ENCODE measurements around the gene PFDN2.

The PFDN2 gene

GRCh38 chr1:161117759-161118581 is at the start of gene PFDN2, which contains the start of gene NIT1:
Gene PFDN2 (minus strand): TSS chr1:161118037. CDS start chr1:161118026, 11 bp downstream.
Gene NIT1 (plus strand): TSS chr1:161118105. CDS start chr1:161118177, 72 bp downstream.
- Histone ChIP-seq H3K4me1 (ENCODE audit: control insufficient read depth, insufficient read depth, low read length) (peaks cover 9% of the 10 kb centered on the region), H3K27ac (ENCODE audit: extremely low read depth, low read depth, low read length) (peak within 1 kb of the TSS; percentile 60), H3K4me3 (ENCODE audit: low read depth, low read length) (peak within 1 kb of the TSS; percentile 89), H3K9me3 (ENCODE audit: control insufficient read depth, insufficient read depth, low read depth, low read length) (no peaks in the 10 kb centered on the region), H3K36me3 (ENCODE audit: control insufficient read depth in 2 of 2, insufficient read depth in 1 of 2, low read length in 2 of 2) (peaks cover 12 to 45% of the 10 kb centered on the region in 2 experiments)
- POLR2A ChIA-PET, result interaction anchor here (0.6 to 1.7 kb wide), 15 partner anchors 9 to 127 kb away, joined by 3 to 28 read pairs (median 4); partner anchors contain the start of genes DEDD, F11R, KLHDC9 and UFC1
- CTCF ChIA-PET, result interaction anchor here (0.6 to 1.4 kb wide), 8 partner anchors 12 to 916 kb away, joined by 3 to 5 read pairs (median 3); partner anchors contain the start of gene UFC1
- TF ChIP-seq SP7 (tag by site-specific recombination; IDR thresholded peaks at IDR 0.05) (peak; percentile 79), ZXDB (tag by site-specific recombination; IDR thresholded peaks at IDR 0.05) (peak; percentile 83), ZIC2 (tag by site-specific recombination; IDR thresholded peaks at IDR 0.05) (peak; percentile 93), ZBTB17 (tag by site-specific recombination; IDR thresholded peaks at IDR 0.05) (peak; percentile 76), KLF9 (tag by site-specific recombination; IDR thresholded peaks at IDR 0.05; ENCODE audit: low read depth) (peak; percentile 96), ZNF391 (tag by site-specific recombination; IDR thresholded peaks at IDR 0.05; ENCODE audit: borderline replicate concordance, low read depth) (peak; percentile 90; the same call in 1 of the 2 replicates), ZNF610 (tag by site-specific recombination; IDR thresholded peaks at IDR 0.05; ENCODE audit: borderline replicate concordance) (peak; percentile 98), ZNF704 (tag by site-specific recombination; IDR thresholded peaks at IDR 0.05) (peak; percentile 89), ZNF692 (tag by site-specific recombination; IDR thresholded peaks at IDR 0.05) (peak; percentile 66), ZNF776 (tag by site-specific recombination; IDR thresholded peaks at IDR 0.05; ENCODE audit: borderline replicate concordance) (no peak), ZNF155 (tag by site-specific recombination; IDR thresholded peaks at IDR 0.05) (no peak), ZFP41 (tag by site-specific recombination; IDR thresholded peaks at IDR 0.05; ENCODE audit: borderline replicate concordance) (no peak), SP2 (tag by site-specific recombination; IDR thresholded peaks at IDR 0.05) (peak; percentile 97), ZNF837 (tag by site-specific recombination; IDR thresholded peaks at IDR 0.05) (no peak), CTCF (tag by site-specific recombination; IDR thresholded peaks at IDR 0.05) (peak; percentile 77), ZNF423 (tag by site-specific recombination; IDR thresholded peaks at IDR 0.05) (peak; percentile 65; the same call in 1 of the 2 replicates), ZSCAN16 (tag by site-specific recombination; IDR thresholded peaks at IDR 0.05) (peak; percentile 59; the same call in 1 of the 2 replicates), ZNF324 (tag by site-specific recombination; IDR thresholded peaks at IDR 0.05) (peak; percentile 82; the same call in 1 of the 2 replicates), ZNF341 (tag by site-specific recombination; IDR thresholded peaks at IDR 0.05; ENCODE audit: low read depth) (peak; percentile 94), ZNF654 (tag by site-specific recombination; IDR thresholded peaks at IDR 0.05; ENCODE audit: low read depth) (no peak), ZNF280C (tag by site-specific recombination; IDR thresholded peaks at IDR 0.05) (no peak), ZBTB26 (tag by site-specific recombination; optimal IDR thresholded peaks at IDR 0.05) (peak; percentile 86), ZNF223 (tag by site-specific recombination; IDR thresholded peaks at IDR 0.05) (no peak), ZNF146 (tag by site-specific recombination; IDR thresholded peaks at IDR 0.05) (peak; percentile 4; the same call in 1 of the 2 replicates), EGR2 (tag by site-specific recombination; IDR thresholded peaks at IDR 0.05; ENCODE audit: low read depth) (peak; percentile 84), ZFP69B (tag by site-specific recombination; IDR thresholded peaks at IDR 0.05) (0 out of 2 replicates have a peak, but pooled peaks have one; percentile 9), ZNF670 (tag by site-specific recombination; IDR thresholded peaks at IDR 0.05; ENCODE audit: low read depth) (no peak), GLIS2 (tag by site-specific recombination; IDR thresholded peaks at IDR 0.05) (peak; percentile 66), KLF17 (tag by site-specific recombination; IDR thresholded peaks at IDR 0.05) (peak; percentile 69; the same call in 1 of the 2 replicates)

All from HEK293 (cell line).